ENCODE measurements around the gene TSPAN7. TPM values are rescaled to one million over a fixed set of nuclear protein-coding genes. Genes with fewer than 3 reads are reported as not detected.

Gene TSPAN7
- total and polyA plus RNA-seq, 2 donors from 2014 or later: 44.9 to 98.3 TPM

DNA sequence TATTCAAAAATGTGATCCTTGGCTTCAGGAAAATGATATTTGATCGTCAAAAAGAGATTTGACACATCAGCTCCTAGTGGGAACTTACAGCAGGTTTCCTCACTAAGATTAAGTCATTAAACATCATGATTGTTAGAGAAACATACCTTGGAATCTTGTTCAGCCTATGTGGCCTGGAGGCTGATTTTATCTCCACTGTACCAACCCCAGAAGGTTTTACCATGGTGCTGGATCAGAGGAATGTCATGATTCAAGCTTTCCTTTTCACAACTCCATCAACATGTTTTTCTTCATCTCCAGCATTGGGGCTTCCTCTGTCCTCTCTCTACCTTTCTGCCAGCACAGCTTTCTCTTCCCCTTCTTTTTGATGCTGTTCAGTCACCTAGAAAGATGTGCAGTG, 171.5 kb downstream of the TSPAN7 start:
- no peak for TF ChIP-seq CTCF (IDR thresholded peaks at IDR 0.05; ENCODE audit: borderline replicate concordance, extremely low read depth, insufficient read depth)
- no peak overlapping the region for H3K9ac ChIP-seq (ENCODE audit: low read length in 3 of 3)
- FAIRE-seq: no peak

More for the DNA sequence above, 171.5 kb downstream of the TSPAN7 start:
- no peaks in the 10 kb centered on the region for H3K4me1 ChIP-seq (ENCODE audit: control insufficient read depth in 2 of 3, insufficient read depth in 2 of 3, low read depth in 1 of 3, low read length in 3 of 3)
- no peak overlapping the region for H3K27ac ChIP-seq (ENCODE audit: low read depth in 2 of 2, low read length in 2 of 2)
- no peaks in the 10 kb centered on the region for H3K9me3 ChIP-seq (ENCODE audit: control insufficient read depth in 2 of 3, insufficient read depth in 1 of 3, low read length in 3 of 3)
- no peak overlapping the region for H3K4me3 ChIP-seq (ENCODE audit: low read length in 3 of 3)
- no peaks in the 10 kb centered on the region for H3K36me3 ChIP-seq (ENCODE audit: control insufficient read depth in 2 of 3, insufficient read depth in 3 of 3, low read length in 3 of 3)
- intact Hi-C loops (cut with DNase I): no loop called here
- DNase-seq: peak in 1 of 5 donors; percentile 3
- H3K27me3 ChIP-seq (ENCODE audit: control insufficient read depth, insufficient read depth, low read length): no peaks in the 10 kb centered on the region

Other genes with a start within 250 kb of the TSPAN7 start
- 23.0 TPM for gene RPGR, start 234.0 kb upstream of the TSPAN7 start, total RNA-seq
- gene RPGR, start 234.0 kb upstream of the TSPAN7 start, polyA plus RNA-seq (ENCODE audit: insufficient read depth, low read depth, low replicate concordance): 5.4 TPM
- not detected for gene OTC, start 208.9 kb upstream of the TSPAN7 start, total RNA-seq
- not detected for gene OTC, start 208.9 kb upstream of the TSPAN7 start, polyA plus RNA-seq (ENCODE audit: insufficient read depth, low read depth, low replicate concordance)
- 76.5 TPM for gene MID1IP1, start 239.9 kb downstream of the TSPAN7 start, total RNA-seq
- gene MID1IP1, start 239.9 kb downstream of the TSPAN7 start, polyA plus RNA-seq (ENCODE audit: insufficient read depth, low read depth, low replicate concordance): 21.2 TPM

Measured in kidney (tissue), 14 donors.